GM21576 (cell line): ENCODE results near the gene DNAJB9.
A peak's percentile ranks its signal among the peaks of the same experiment; 100 is the strongest.

Experiments
- ATAC-seq: cut with Tn5 transposase; IDR thresholded peaks from one replicate; pipeline ENCODE4 v1.9.1; 2021; ENCODE audit warnings: mild to moderate bottlenecking, moderate library complexity; ENCODE audit not compliant: unreplicated experiment

DNAJB9 gene

DNA sequence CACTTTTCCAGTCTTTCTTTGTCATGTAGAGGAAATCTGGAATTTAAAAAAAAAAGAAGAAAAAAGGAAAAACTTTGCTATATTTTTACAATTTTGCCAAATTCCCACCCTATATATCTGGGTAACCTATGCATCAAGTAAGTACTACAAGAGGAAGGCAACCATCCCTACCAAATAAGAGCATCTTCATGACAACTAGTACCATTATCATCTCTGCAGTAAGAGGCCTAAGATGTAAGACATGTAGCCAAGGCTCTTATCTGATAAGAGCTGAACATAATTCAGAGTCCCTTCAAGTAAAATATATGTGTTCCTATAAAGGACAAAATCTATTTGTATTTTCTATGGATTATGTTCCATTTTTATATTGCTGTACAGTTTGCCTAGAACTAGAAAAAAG, 3.7 kb upstream of the DNAJB9 start:
- no peak for ATAC-seq

DNA sequence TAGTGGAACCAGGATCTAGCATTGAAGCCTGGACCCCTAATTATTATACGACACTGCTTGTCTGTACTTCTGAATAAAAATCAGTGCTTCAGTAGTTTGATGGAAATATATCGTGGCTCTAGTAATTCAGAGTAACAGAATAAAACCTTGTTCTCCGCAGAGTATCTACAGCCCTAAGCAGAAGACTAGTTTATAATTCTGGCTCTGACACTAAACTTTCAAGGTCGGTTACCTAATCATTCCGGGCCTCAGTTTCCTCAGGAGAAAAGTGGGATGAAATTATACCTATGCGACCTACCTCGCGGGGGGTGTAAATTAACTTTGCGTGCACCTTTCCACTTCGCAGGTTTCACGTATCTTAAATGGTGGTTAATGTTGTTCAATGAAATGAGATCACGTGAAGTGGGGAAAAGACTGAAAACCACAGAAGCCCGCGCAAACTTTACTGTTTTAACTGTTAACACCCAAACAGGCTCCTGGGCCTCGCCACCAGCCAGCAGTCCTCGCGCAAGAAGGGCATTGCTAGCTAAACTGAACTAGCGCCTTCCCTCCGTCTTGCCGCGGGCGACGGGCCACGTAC, 783 bp upstream of the DNAJB9 start:
- ATAC-seq, result no peak

GRCh38 chr7:108570146-108570755, 577 bp downstream of the DNAJB9 start:
- ATAC-seq, result peak; percentile 25

DNA sequence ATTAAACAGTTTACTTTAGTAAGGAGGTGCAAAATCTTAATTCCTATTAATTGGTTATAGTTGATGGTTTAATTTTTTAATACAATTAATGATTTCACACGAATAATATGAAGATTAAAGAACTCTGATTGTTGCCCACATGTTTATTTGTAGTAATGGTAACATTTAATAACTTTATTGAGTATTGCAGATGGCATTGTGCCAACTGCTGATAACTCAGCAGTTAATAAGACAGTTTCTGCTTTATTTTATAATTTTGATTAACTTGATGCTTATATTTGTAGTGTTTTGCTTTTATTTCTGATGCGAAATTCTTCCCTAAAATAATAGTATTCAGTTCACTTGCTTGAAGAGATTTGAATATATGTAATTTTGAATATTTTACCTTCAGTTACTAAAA, 2.8 kb downstream of the DNAJB9 start:
- ATAC-seq, result no peak

- ATAC-seq, result no peak
Measured at GRCh38 chr7:108575156-108575555, 5.5 kb downstream of the DNAJB9 start.

DNA sequence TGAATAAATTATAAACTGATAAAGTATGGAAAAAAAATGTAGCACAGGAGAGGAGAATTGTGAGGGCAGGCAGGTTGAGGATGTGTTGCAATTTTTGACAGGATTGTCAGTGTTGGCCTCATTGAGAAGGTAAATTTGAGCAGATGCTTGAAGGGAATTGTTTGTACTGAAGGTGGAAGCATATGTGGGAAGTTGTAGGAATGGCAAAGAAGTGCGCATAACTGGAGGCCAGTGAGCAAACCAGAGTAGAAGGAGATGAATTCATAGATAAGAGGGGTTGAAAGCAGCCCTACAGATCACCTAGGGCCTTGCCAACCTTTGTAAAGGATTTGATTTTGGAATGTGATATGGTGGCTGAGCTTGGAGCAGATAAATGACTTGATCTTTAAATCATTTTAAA, 6.4 kb downstream of the DNAJB9 start:
- no peak for ATAC-seq

DNA sequence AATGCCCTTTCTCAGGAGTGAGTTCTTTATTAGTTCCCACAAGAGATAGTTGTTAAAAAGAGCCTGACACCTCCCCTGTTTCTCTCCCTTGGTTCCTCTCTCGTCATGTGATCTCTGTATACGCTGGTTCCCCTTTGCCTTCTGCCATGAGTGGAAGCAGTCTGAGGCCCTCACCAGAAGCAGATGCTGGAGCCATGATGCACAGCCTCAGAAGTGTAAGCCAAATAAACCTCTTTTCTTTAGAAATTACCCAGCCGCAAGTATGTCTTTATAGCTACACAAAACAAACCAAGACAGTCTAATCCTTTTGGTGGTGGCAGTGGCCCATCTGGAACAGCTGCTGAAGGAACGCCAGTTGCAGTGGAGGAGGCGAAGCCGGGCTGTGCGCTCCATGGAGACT, 9.3 kb downstream of the DNAJB9 start:
- no peak for ATAC-seq

- no peak for ATAC-seq
Measured at GRCh38 chr7:108580298-108580697, 10.6 kb downstream of the DNAJB9 start.

GRCh38 chr7:108581655-108582491, 12.2 kb downstream of the DNAJB9 start:
- no peak for ATAC-seq

- no peak for ATAC-seq
Measured at GRCh38 chr7:108584211-108584610, 14.5 kb downstream of the DNAJB9 start.

DNA sequence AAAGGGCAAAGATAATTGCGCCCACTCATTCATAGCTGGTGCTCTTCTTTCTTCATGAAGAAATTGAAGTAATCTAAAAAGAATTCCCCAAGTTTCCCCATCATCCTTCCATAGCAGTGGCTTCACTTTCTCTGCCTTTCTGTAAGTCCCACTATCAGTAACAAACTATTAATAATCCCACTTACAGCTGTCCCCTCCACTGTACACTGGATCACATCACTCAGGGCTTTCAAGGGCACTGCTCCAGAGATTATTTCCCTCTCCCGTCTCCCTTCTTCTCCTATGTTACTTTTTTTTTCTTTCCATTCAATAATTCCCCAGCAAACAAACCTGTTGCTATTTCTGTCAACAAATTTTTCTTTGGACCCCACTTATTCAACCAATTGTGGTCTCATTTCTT, 16.2 kb downstream of the DNAJB9 start:
- no peak for ATAC-seq

- no peak for ATAC-seq
Measured at GRCh38 chr7:108586274-108586710, 16.6 kb downstream of the DNAJB9 start.

DNA sequence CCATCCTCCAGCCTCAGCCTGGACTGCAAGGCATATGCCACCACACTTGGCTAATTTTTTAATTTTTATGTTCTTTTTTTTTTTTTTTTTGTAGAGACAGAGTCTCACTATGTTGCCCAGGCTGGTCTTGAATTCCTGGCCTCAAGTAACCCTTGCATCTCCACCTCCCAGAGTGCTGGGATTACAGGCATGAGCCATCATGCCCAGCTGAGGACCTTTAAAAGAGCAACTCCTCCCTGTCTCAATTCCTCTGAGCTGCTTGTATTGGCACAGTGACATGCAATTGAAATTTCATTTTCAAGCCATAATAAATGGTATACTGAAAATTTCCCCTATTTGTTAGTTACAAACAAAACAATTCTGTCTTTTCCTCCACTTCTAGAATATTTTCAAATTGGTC, 19.5 kb downstream of the DNAJB9 start:
- ATAC-seq, result no peak

- ATAC-seq, result no peak
Measured at GRCh38 chr7:108589874-108590273, 20.2 kb downstream of the DNAJB9 start.

- no peak for ATAC-seq
Measured at GRCh38 chr7:108590606-108591005, 20.9 kb downstream of the DNAJB9 start.

GRCh38 chr7:108592646-108593201, 23.1 kb downstream of the DNAJB9 start:
- ATAC-seq, result no peak

- no peak for ATAC-seq
Measured at GRCh38 chr7:108596560-108596959, 26.9 kb downstream of the DNAJB9 start.

- no peak for ATAC-seq
Measured at GRCh38 chr7:108598153-108598552, 28.5 kb downstream of the DNAJB9 start.

DNA sequence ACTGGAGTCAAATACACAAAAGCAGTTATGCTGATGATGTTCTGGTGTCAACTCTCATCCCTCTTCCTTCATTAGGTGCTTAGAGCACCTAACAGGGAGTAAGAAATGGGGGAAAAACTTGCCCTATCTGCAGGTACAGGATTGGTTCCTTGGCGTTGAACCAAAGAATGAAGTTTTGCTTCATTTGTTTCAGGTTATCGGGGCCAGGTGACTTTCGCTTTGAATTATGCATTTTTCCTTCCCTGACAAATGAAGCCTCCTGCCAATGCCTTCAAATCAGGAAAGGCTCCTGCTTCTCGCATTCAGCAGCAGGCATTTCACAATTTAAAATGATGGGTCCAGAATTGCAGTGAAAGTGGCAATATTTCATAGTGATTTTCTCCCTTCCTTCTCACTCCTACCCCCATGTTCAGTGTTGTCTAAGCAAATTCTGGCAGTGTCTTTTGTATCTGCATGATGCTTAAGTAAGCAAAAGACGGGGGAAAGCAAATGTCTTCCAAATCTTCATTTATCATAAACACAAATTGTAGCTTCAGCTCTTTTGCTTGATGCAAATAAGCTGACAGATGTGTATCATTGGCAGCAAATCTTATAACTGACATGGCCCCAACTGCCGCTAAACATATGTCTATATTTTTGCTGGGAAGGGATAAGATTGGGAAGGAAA, 29.4 kb downstream of the DNAJB9 start:
- ATAC-seq, result no peak

DNA sequence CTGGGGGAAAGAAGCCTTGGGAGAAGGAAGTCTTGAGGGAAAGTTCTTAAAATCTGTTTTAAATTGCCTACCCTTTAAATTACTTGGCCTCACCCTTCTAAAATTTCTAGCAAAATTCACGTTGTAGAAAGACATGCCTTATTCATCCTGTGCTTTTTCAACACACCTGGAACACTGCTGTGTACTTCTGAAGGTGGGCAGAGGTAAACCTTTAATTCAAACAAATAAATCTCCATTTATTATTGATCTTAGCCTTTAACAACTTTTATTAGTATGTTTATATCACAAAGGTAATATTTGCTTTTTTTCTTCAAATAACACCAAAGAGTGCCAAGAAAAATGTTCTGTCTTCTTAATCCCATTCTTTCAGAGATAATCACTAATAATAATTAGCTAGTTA, 30.7 kb downstream of the DNAJB9 start:
- ATAC-seq, result no peak

GRCh38 chr7:108603656-108604306, 34.1 kb downstream of the DNAJB9 start:
- no peak for ATAC-seq
